A549 (cell line): ENCODE results near the gene HSD11B1. TPM values are rescaled to one million over a fixed set of nuclear protein-coding genes. Genes with fewer than 3 reads are reported as not detected.

Experiments
- ATAC-seq, 2 experiments: fragments of 200-7000 bp in 1 of 2; fragments of >200 bp in 1 of 2; cut with Nextera tagmentation in 1 of 2; cut with Tn5 transposase in 1 of 2; 3 replicates each; pipeline versions ENCODE4 v1.8.0 to v1.9.1; 2018 to 2020; ENCODE audit warnings: mild to moderate bottlenecking in 1 of 2, moderate library complexity in 1 of 2
- CTCF ChIA-PET: fragments of 300-600 bp; sonication (Branson Sonifier 250); formaldehyde crosslinking; extraction: SDS; loops from one replicate; lab custom pipeline; 2021; ENCODE audit warnings: antibody characterized with exemption, inconsistent platforms; lab: Yijun Ruan, JAX
- POLR2A ChIA-PET: fragments of 350-600 bp; formaldehyde crosslinking; extraction: SDS; loops from one replicate; lab custom pipeline; 2021; ENCODE audit warnings: antibody characterized with exemption, inconsistent platforms; lab: Yijun Ruan, JAX
- DNase-seq, 2 experiments: peaks; one replicate each; pipeline versions ENCODE4 v3.0.0 to v3.0.0-alpha.2; 2011 to 2016; ENCODE audit warnings: low read depth in 1 of 2, low spot score in 1 of 2
- FAIRE-seq: peaks from 2 replicates; lab custom pipeline; 2011; peaks lifted over from hg19 to GRCh38; lab: Jason Lieb, UNC
- H3K27ac ChIP-seq, 2 experiments: fragments of >200 bp; sonication (Bioruptor Twin); formaldehyde crosslinking; 3 replicates each; pipeline ENCODE4 v1.5.1; 2016 to 2017
- H3K4me1 ChIP-seq: fragments of >200 bp; sonication (Bioruptor Twin); formaldehyde crosslinking; 3 replicates; pipeline ENCODE4 v1.6.1; 2016
- H3K4me2 ChIP-seq: fragments of >200 bp; sonication (Bioruptor Twin); formaldehyde crosslinking; 3 replicates; pipeline ENCODE4 v1.6.1; 2016
- H3K4me3 ChIP-seq: fragments of >200 bp; sonication (Bioruptor Twin); formaldehyde crosslinking; 3 replicates; pipeline ENCODE4 v1.5.1; 2016
- H3K9me3 ChIP-seq: fragments of >200 bp; sonication (Bioruptor Twin); formaldehyde crosslinking; 3 replicates; pipeline ENCODE4 v1.6.1; 2016
- BCL3 ChIP-seq: fragments of >200 bp; sonication (Bioruptor Twin); formaldehyde crosslinking; IDR thresholded peaks from 3 replicates; pipeline ENCODE4 v1.6.1; 2016
- CHD4 ChIP-seq: fragments of 200-600 bp; sonication (generic); IDR thresholded peaks from 2 replicates; pipeline ENCODE4 v1.6.1; 2016; ENCODE audit warnings: antibody characterized with exemption, mild to moderate bottlenecking, borderline replicate concordance
- CTCF ChIP-seq: fragments of >200 bp; sonication (Bioruptor Twin); formaldehyde crosslinking; IDR thresholded peaks from 3 replicates; pipeline ENCODE4 v1.5.1; 2016
- ELK1 ChIP-seq: fragments of 150-350 bp; IDR thresholded peaks from 2 replicates; pipeline ENCODE4 v1.6.1; 2014; ENCODE audit warnings: low read depth, mild to moderate bottlenecking, low read length
- GATA3 ChIP-seq: IDR thresholded peaks from 2 replicates; pipeline ENCODE4 v1.6.1; 2012; ENCODE audit warnings: borderline replicate concordance
- HEYL ChIP-seq: fragments of 250-450 bp; sonication (Bioruptor Pico); IDR thresholded peaks from 2 replicates; pipeline ENCODE4 v1.8.0; 2021; ENCODE audit warnings: mild to moderate bottlenecking, moderate library complexity
- HOXB13 ChIP-seq: fragments of 250-450 bp; sonication (Bioruptor Pico); IDR thresholded peaks from 2 replicates; pipeline ENCODE4 v1.5.0; 2020; ENCODE audit warnings: low read depth, mild to moderate bottlenecking, moderate library complexity
- JUNB ChIP-seq: fragments of >200 bp; sonication (Bioruptor Twin); formaldehyde crosslinking; IDR thresholded peaks from 2 replicates; pipeline ENCODE4 v1.6.1; 2016
- MAFK ChIP-seq: fragments of 450-650 bp; IDR thresholded peaks from 2 replicates; pipeline ENCODE4 v1.6.1; 2014; ENCODE audit not compliant: partially characterized antibody
- NR3C1 ChIP-seq: fragments of >200 bp; sonication (Bioruptor Twin); formaldehyde crosslinking; IDR thresholded peaks from 3 replicates; pipeline ENCODE4 v1.6.1; 2017
- PHF8 ChIP-seq: fragments of 200-600 bp; sonication (generic); IDR thresholded peaks from 2 replicates; pipeline ENCODE4 v1.6.1; 2016; ENCODE audit warnings: low read depth, mild to moderate bottlenecking, antibody characterized with exemption, moderate library complexity, borderline replicate concordance
- POLR2AphosphoS2 ChIP-seq: conservative IDR thresholded peaks from 2 replicates; pipeline ENCODE4 v1.6.1; 2012; ENCODE audit warnings: low read length, improper control_type of control experiment, inconsistent platforms
- RARB ChIP-seq: fragments of 250-450 bp; sonication (Bioruptor Pico); IDR thresholded peaks from 2 replicates; pipeline ENCODE4 v1.8.0; 2021; ENCODE audit warnings: mild to moderate bottlenecking, moderate library complexity
- RFX5 ChIP-seq: fragments of 450-650 bp; IDR thresholded peaks from 2 replicates; pipeline ENCODE4 v1.7.1; 2014; ENCODE audit warnings: antibody characterized with exemption, mild to moderate bottlenecking, moderate library complexity
- SMC3 ChIP-seq: fragments of >200 bp; sonication (Bioruptor Twin); formaldehyde crosslinking; IDR thresholded peaks from 3 replicates; pipeline ENCODE4 v1.6.1; 2018; ENCODE audit warnings: inconsistent platforms
- SREBF2 ChIP-seq: fragments of 450-650 bp; IDR thresholded peaks from 2 replicates; pipeline ENCODE4 v1.6.1; 2014; ENCODE audit warnings: mild to moderate bottlenecking, moderate library complexity
- ZC3H11A ChIP-seq: fragments of 450-650 bp; IDR thresholded peaks from 2 replicates; pipeline ENCODE4 v1.6.1; 2014; ENCODE audit warnings: antibody characterized with exemption, mild to moderate bottlenecking
- WGBS: methylation state at CpG from one replicate; pipeline ENCODE4 v1.1.6; 2017; ENCODE audit errors: missing lambda C conversion rate; 5-methylcytosine and 5-hydroxymethylcytosine counted together
- polyA plus RNA-seq, 4 experiments: library from polyadenylated mRNA; depleted of rRNA in 3 of 4; stranded (reverse); fragments of >200 nt; fragmentation: RNase III in 1 of 4; extraction: RNeasy Plus Mini Kit Qiagen cat#74134 plus additional on column Dnase treatment in 1 of 4; gene quantifications; 2 replicates in 3 of 4; 3 replicates in 1 of 4; pipeline ENCODE4 v1.2.3, GENCODE V29; 2011 to 2017
- TF ChIP-seq, protein P1 (sequence below): IDR thresholded peaks from 2 replicates; pipeline ENCODE4 v1.6.1; 2012; ENCODE audit warnings: low read depth, borderline replicate concordance
- TF ChIP-seq, protein P2 (sequence below): IDR thresholded peaks from 2 replicates; pipeline ENCODE4 v1.6.1; 2012

HSD11B1 gene
- polyA plus RNA-seq, 2 of the 4 experiments (the other 2 are of a cell fraction): not detected

DNA sequence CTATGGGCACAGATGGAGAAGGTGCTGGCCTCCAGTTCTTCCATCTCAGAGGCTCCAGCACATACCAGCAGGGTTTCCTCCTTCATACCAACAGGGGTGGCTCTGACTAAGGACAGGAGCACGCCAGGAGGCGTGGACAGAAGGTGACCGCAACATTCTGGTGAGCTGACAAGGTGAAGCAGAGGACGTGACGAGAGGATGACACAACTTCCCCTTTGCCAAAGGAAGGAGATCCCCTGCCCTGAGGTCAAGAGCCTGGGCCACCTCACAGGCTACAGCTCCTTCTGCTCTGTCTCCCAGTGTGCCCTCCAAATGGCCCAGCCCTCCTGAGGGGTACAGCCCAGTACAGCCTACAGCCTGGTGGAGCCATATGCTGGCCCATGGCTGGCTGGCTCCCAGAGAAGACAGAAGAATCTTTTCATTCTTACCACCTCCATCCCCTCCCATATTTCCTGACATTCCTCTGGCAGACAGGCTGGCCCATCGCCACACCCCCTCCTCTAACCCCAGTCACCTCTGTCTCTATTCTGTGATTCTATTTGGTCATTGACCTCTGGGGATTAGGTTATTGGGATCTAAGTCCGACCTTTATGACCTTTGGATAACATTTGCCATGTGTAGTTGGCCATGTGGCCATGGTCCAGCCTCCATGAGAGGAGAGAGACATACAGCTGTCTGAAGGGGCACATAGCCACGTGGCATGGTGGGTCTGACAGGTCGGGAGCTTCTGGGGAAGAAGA lies 47.3 kb upstream of the HSD11B1 start:
- ChIA-PET POLR2A (no interaction called here), CTCF (interaction anchor here (1.0 to 2.2 kb wide), 2 partner anchors 36 to 91 kb away, joined by 4 to 10 read pairs; no protein-coding TSS in a partner anchor)
- TF ChIP-seq, protein P1, sequence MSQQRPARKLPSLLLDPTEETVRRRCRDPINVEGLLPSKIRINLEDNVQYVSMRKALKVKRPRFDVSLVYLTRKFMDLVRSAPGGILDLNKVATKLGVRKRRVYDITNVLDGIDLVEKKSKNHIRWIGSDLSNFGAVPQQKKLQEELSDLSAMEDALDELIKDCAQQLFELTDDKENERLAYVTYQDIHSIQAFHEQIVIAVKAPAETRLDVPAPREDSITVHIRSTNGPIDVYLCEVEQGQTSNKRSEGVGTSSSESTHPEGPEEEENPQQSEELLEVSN: no peak
- no peak for TF ChIP-seq SREBF2
- no peak for TF ChIP-seq NR3C1
- no peak for TF ChIP-seq GATA3
- TF ChIP-seq RARB (CRISPR knock-in tag): no peak
- no peak for TF ChIP-seq ELK1
- no peak for TF ChIP-seq BCL3
- no peak for TF ChIP-seq CHD4
- no peak for TF ChIP-seq JUNB
- TF ChIP-seq CTCF: no peak
- no peak for TF ChIP-seq MAFK
- no peak for TF ChIP-seq ZC3H11A
- H3K4me3 ChIP-seq: no peak overlapping the region
- ATAC-seq (no peak), DNase-seq (no peak), FAIRE-seq (no peak)
- H3K4me1 ChIP-seq: peaks cover 34% of the 10 kb centered on the region
- WGBS: 51% methylated on average over 9 of the region's 9 CpGs
- no peaks in the 10 kb centered on the region for H3K9me3 ChIP-seq
- H3K27ac ChIP-seq: no peak overlapping the region
- no peak overlapping the region for H3K4me2 ChIP-seq

GRCh38 chr1:209657918-209658317 lies 46.7 kb upstream of the HSD11B1 start:
- FAIRE-seq (no peak), DNase-seq (no peak), ATAC-seq (no peak)
- TF ChIP-seq HEYL (CRISPR knock-in tag): no peak
- no peak for TF ChIP-seq SMC3
- TF ChIP-seq, protein P2, sequence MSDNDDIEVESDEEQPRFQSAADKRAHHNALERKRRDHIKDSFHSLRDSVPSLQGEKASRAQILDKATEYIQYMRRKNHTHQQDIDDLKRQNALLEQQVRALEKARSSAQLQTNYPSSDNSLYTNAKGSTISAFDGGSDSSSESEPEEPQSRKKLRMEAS: no peak
- no peak for TF ChIP-seq POLR2AphosphoS2
- TF ChIP-seq HOXB13 (CRISPR knock-in tag): no peak
- TF ChIP-seq RFX5: no peak
- no peak for TF ChIP-seq PHF8
- H3K9me3 ChIP-seq: no peaks in the 10 kb centered on the region
- POLR2A ChIA-PET: no interaction called here
- CTCF ChIA-PET: interaction anchor here (0.8 to 2.2 kb wide), 5 partner anchors 31 to 1459 kb away, joined by 3 to 10 read pairs (median 4); no protein-coding TSS in a partner anchor
- WGBS: 72% methylated on average over 5 of the region's 5 CpGs
- no peak overlapping the region for H3K4me3 ChIP-seq
- H3K4me2 ChIP-seq: no peak overlapping the region
- peaks cover 34% of the 10 kb centered on the region for H3K4me1 ChIP-seq
- H3K27ac ChIP-seq: no peak overlapping the region
